NCI-H1092 treated with DMSO at 0.1 percent for 48 hours (cell line): ENCODE measurements around the gene KRTAP22-1.

Source experiments
- DNase-seq: peaks from one replicate; lab custom pipeline; 2025; lab: John Stamatoyannopoulos, UW

KRTAP22-1 gene

GRCh38 chr21:30625449-30626165 is 24.7 kb downstream of the KRTAP22-1 start:
- no peak for DNase-seq

DNA sequence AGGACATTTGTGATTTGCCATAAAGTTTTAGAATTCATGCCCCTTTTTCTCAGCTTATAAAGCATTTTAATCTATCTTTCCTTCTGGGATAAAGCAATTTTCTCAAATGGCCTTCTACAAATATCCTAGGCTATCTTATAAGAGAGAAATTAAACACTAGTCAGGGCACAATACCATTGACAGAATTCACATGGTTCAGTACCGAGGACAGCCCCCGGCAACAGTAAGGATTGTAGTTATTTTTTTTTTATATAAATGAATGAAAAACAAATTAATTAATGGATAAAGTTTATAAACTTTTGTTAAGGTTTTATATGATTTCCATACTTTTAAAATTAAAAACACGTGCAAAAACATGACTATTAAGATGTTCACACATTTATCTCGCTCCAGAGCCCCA is 27.2 kb downstream of the KRTAP22-1 start:
- no peak for DNase-seq

- no peak for DNase-seq
These were observed 28.3 kb downstream of the KRTAP22-1 start for GRCh38 chr21:30629200-30629599.

GRCh38 chr21:30634906-30635305 is 34.0 kb downstream of the KRTAP22-1 start, which contains the start of gene KRTAP20-2:
TSS of gene KRTAP20-2 (plus strand) at chr21:30635206. CDS start at chr21:30635264, 58 bp downstream.
- no peak for DNase-seq

DNA sequence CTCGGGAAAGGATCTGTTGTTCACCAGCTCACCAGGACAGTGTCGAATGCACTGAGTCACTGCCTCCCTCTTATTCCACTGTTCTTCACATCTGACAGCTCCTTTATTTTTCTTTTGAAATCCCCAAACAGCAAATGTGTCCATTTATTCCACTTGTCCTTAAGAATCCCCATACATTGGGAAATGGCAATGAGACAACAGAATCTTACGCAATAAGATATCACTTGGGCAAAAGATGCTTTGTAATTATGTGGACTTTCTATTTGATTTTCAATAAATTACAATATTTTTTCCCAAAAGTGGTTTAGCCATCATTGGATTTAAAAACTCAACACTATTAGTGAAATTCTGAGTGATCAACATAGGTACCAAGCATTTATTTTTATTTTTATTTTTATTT is 37.8 kb downstream of the KRTAP22-1 start:
- DNase-seq: no peak

DNA sequence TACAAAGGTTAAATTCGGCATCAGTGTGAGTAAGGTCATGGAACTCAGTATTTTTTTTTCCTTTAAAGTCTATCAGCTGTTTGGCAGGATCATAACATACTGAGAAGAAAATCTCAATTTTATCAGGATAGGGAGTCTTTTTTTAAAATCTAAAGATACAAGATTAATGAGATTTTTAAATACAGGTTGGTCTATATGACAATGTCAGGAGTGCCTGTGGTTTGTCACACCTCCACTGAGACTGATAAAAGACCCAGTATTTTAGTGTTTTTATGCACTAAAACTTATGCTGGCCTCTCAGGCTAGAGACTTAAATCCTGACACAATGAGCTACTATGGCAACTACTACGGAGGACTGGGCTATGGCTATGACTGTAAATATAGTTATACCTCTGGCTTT is 41.7 kb downstream of the KRTAP22-1 start, which contains the start of gene KRTAP20-3:
KRTAP20-3 (plus strand) TSS at position 301 of the 400 bp plus-strand sequence.
- no peak for DNase-seq

DNA sequence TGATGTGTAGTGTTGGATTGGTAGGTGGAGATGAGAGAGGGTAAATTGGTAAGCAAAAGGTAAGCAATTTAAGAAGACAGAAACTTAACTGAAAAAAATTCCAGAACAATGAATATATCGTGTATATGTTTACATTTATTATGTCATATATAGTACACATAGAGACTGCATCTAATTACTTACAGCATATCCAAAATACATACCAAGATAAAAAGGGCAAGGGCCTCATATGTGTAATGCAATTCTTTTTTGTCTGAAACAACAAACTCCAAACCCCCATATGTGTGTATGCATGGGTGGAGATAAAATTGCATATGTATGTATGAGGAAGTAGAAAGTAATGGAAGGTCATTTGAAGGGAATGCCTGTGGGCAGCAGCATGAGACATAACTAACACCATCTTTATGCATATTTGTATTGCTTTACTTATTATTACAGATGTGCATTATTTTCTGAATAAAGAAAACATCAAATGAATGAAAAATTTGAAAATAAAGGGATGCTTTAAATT is 46.1 kb downstream of the KRTAP22-1 start:
- DNase-seq: no peak
